ENCODE measurements around the gene CAMK1G. TPM values are rescaled to one million over a fixed set of nuclear protein-coding genes. Genes with fewer than 3 reads are reported as not detected.

The CAMK1G gene
- total RNA-seq, 1 donor, result 0.90 TPM

DNA sequence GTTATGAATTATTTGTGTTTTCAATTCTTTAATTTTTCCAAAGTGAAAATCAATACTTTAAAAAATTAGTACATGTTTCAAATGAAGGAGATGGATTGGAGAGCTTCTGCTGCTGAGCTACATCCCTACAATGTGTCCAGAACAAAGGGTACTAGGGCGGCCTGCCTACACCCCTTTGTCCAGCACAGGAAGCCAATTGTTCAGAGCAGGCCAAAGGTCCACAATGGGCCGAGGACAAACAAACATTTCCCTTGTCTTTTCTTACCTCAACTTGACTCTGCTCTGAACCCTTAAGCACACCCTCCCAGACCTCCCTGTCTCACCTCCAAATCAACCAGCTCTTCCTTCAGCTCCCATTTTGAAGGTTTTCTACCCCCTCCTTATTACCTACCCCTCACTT lies 39.4 kb upstream of the CAMK1G start:
- no peak overlapping the region for H3K4me3 ChIP-seq (ENCODE audit: low read depth, low read length)
- no peak for DNase-seq (ENCODE audit: low read depth)
- TF ChIP-seq, protein P1, sequence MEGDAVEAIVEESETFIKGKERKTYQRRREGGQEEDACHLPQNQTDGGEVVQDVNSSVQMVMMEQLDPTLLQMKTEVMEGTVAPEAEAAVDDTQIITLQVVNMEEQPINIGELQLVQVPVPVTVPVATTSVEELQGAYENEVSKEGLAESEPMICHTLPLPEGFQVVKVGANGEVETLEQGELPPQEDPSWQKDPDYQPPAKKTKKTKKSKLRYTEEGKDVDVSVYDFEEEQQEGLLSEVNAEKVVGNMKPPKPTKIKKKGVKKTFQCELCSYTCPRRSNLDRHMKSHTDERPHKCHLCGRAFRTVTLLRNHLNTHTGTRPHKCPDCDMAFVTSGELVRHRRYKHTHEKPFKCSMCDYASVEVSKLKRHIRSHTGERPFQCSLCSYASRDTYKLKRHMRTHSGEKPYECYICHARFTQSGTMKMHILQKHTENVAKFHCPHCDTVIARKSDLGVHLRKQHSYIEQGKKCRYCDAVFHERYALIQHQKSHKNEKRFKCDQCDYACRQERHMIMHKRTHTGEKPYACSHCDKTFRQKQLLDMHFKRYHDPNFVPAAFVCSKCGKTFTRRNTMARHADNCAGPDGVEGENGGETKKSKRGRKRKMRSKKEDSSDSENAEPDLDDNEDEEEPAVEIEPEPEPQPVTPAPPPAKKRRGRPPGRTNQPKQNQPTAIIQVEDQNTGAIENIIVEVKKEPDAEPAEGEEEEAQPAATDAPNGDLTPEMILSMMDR (IDR thresholded peaks at IDR 0.05; ENCODE audit: insufficient read depth, low read length), result no peak

DNA sequence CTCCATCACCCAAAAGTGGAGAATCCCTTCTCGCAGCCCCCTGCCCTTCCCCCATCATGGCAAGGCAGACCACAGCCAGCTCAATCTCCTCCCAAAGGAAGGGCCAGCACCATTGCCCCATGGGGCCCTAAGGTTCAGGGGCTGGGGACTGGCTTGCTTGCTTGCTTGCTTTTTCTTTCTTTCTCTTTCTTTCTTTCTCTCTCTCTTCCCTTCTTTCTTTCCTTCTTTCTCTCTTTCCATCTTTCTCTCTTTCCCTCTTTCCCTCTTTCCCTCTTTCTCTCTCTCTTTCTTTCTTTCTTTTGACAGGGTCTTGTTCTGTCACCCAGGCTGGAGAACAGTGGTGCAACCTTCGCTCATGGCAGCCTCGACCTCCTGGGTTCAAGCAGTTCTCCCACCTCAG lies 38.1 kb upstream of the CAMK1G start:
- TF ChIP-seq, protein P1 (IDR thresholded peaks at IDR 0.05; ENCODE audit: insufficient read depth, low read length), result no peak
- no peak overlapping the region for H3K4me3 ChIP-seq (ENCODE audit: low read depth, low read length)
- DNase-seq (ENCODE audit: low read depth), result no peak

DNA sequence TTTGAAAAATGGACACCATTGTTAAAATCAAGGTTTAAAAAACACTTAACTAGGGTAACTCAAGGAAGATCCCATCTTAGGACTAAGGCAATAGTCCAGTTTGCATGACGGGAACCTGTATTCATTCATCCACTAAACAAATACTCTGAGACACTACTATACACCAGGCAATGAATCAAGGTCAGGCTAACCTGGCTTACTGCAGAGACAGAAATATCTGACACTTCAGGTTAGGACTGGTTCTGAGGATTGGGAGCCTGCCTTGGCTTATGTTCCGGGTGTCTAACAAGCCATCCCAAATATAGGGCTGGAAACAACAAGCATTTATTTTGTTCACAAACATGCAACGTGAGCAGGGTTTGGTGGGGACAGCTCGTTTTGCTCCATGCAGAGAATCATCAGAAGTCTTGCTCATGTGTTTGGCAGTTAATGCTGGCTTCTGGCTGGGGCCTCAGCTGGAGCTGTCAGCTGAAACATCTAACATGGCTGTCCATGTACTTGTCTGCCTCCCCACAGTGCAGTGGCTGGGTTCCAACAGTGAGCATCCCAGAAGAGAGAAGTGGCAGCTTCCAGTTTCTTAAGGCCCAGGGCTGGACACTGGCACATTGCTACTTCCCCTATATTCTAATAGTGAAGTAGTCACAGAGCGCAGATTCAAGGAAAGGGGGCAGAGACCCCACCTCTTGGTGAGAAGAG lies 37.0 kb upstream of the CAMK1G start:
- no peak overlapping the region for H3K4me3 ChIP-seq (ENCODE audit: low read depth, low read length)
- no peak for DNase-seq (ENCODE audit: low read depth)
- TF ChIP-seq, protein P1 (IDR thresholded peaks at IDR 0.05; ENCODE audit: insufficient read depth, low read length), result no peak

DNA sequence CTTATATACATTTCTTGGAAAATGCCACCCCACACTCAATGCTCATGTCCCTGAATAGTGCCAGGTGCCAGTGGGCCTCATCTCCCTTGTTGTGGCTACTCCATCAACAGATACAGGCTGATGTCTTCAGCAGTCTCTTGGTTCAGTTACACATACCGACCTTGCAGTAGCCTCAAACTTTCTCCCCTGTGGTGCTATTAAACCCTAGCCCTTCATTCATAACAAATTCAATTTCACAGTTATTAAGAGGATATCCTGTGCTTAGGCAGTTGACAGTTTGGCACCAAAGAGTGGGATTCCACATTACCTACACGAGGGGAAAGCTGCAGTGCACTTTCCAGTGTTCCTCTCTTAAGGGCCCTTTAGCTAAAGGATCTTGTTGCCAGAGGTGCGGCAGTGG lies 35.9 kb upstream of the CAMK1G start:
- TF ChIP-seq, protein P1 (IDR thresholded peaks at IDR 0.05; ENCODE audit: insufficient read depth, low read length), result no peak
- DNase-seq (ENCODE audit: low read depth), result no peak
- H3K4me3 ChIP-seq (ENCODE audit: low read depth, low read length), result no peak overlapping the region

DNA sequence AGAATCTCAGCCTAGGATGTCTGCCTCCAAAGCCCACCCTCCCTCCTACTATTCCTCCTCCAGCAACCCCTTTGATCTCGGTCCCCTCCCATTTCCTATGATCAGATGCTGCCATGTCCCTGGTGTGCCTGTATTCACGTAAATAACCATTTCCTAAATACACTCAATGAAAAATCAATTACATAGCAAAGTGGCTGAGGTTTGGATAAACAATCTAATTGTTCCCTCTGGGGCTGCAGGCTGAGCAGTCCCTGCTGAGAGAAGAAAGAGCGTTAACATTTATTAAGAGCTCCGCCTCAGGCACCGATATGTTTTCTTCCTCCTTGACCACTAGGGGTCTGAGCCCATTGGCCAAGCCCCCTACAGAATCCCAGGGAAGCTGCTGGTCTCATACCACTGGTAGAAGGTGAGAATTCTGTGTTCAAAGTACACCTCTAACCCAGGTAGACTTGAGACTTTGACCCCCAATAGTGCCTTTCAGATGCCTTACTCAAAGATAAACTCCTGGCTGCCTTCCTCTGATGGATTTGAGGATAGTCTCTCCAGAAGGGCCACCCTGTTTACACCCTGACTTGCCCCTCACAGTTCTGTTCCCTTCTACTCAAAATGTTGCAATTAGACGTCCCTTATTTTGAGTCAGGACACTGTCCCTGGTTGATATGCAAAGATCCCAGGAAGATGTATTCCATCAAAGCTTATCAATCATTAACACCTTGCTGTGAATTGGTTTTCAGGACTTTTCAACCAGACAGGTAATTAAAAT lies 33.9 kb upstream of the CAMK1G start:
- H3K4me3 ChIP-seq (ENCODE audit: low read depth, low read length), result no peak overlapping the region
- TF ChIP-seq, protein P1 (IDR thresholded peaks at IDR 0.05; ENCODE audit: insufficient read depth, low read length), result no peak
- DNase-seq (ENCODE audit: low read depth), result no peak

DNA sequence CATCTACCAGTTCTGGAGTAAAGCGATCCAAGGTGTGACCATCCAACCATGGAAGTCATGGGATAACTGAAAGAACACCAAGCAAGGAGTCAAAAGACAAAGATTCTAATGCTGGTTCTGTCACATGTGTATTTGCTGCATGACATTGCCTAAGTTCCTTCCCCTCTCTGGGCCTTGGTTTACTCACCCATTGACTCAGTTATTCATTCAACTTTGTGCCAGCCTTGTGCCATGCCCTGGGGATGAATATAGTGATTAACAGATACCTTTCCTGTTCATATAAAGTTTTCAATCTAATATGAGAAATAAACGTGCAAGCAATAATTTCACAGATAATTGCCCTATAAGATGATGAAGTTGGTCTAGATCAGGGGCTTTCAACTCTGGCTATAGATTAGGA lies 33.0 kb upstream of the CAMK1G start:
- TF ChIP-seq, protein P1 (IDR thresholded peaks at IDR 0.05; ENCODE audit: insufficient read depth, low read length), result no peak
- no peak overlapping the region for H3K4me3 ChIP-seq (ENCODE audit: low read depth, low read length)
- no peak for DNase-seq (ENCODE audit: low read depth)

Data from fibroblast of the aortic adventitia (primary cell).